K562 (cell line): ENCODE results near the gene PRRC2A. TPM values are rescaled to one million over a fixed set of nuclear protein-coding genes. Genes with fewer than 3 reads are reported as not detected.

Source experiments
- ATAC-seq: fragments of 200-7000 bp; cut with Tn5 transposase; 3 replicates; pipeline ENCODE4 v1.9.1; 2020; ENCODE audit warnings: moderate library complexity
- BruUV-seq: library from RNA; stranded (reverse); fragments of 400-500 nt; replicated peaks from 2 replicates; lab custom pipeline; 2021; lab: Mats Ljungman, UMichigan
- CTCF ChIA-PET: fragments of 300-600 bp; formaldehyde crosslinking; extraction: SDS; loops from one replicate; lab custom pipeline; 2021; ENCODE audit warnings: low intra/inter-chr PET ratio; lab: Yijun Ruan, JAX
- POLR2A ChIA-PET: fragments of 300-600, 350-650 bp; sonication (Branson Sonifier 250); formaldehyde crosslinking; extraction: SDS; loops from one replicate; lab custom pipeline; 2021; ENCODE audit warnings: antibody characterized with exemption, inconsistent platforms; lab: Yijun Ruan, JAX
- DNase-seq, 4 experiments: peaks; one replicate each; pipeline versions ENCODE4 v3.0.0 to v3.0.0-alpha.2; 2011 to 2018; ENCODE audit warnings: low spot score in 3 of 4, mixed read lengths in 3 of 4; ENCODE audit errors: extremely low read depth in 1 of 4
- FAIRE-seq: peaks from 2 replicates; lab custom pipeline; 2011; peaks lifted over from hg19 to GRCh38; lab: Jason Lieb, UNC
- H2AFZ ChIP-seq: 2 replicates; pipeline ENCODE4 v1.6.0; 2011; ENCODE audit warnings: low read depth, low read length, control low read depth, inconsistent platforms
- H3K27ac ChIP-seq: fragments of 200-600 bp; 3 replicates; pipeline ENCODE4 v1.8.0; 2011; ENCODE audit warnings: low read depth, mild to moderate bottlenecking, control low read depth, inconsistent platforms, low read length, moderate library complexity, mixed read lengths; ENCODE audit errors: extremely low read depth
- H3K27me3 ChIP-seq, 2 experiments: fragments of 300-600 bp in 1 of 2; 2 replicates in 1 of 2; 3 replicates in 1 of 2; pipeline versions ENCODE4 v1.6.0 to v1.8.0; 2011; ENCODE audit warnings: inconsistent platforms in 2 of 2, low read length in 2 of 2, mild to moderate bottlenecking in 1 of 2, mixed read lengths in 1 of 2, moderate library complexity in 1 of 2; ENCODE audit not compliant: control insufficient read depth in 2 of 2, insufficient read depth in 2 of 2
- H3K36me3 ChIP-seq: fragments of 300-600 bp; 3 replicates; pipeline ENCODE4 v1.8.0; 2011; ENCODE audit warnings: mild to moderate bottlenecking, low read length, inconsistent platforms; ENCODE audit not compliant: control insufficient read depth, insufficient read depth
- H3K4me1 ChIP-seq, 2 experiments: fragments of 200-600 bp in 1 of 2; replicated peaks in 1 of 2; 2 replicates in 1 of 2; 3 replicates in 1 of 2; pipeline versions ENCODE4 v1.5.1 to v1.8.0; 2011; ENCODE audit warnings: inconsistent platforms in 2 of 2, low read length in 2 of 2, mild to moderate bottlenecking in 1 of 2, mixed read lengths in 1 of 2, moderate library complexity in 1 of 2; ENCODE audit not compliant: control insufficient read depth in 2 of 2, insufficient read depth in 2 of 2
- H3K4me2 ChIP-seq: 2 replicates; pipeline ENCODE4 v1.6.1; 2011; ENCODE audit warnings: low read length, control low read depth, inconsistent platforms, mixed read lengths; ENCODE audit not compliant: insufficient read depth
- H3K4me3 ChIP-seq: fragments of 200-600 bp; sonication (generic), shearing (Covaris generic); 2 replicates; pipeline ENCODE4 v1.5.1; 2016; ENCODE audit warnings: control low read depth, inconsistent platforms
- H3K79me2 ChIP-seq: fragments of 200-600 bp; 3 replicates; pipeline ENCODE4 v1.8.0; 2011; ENCODE audit warnings: low read length, inconsistent platforms; ENCODE audit not compliant: control insufficient read depth, insufficient read depth
- H3K9ac ChIP-seq, 2 experiments: 2 replicates each; pipeline versions ENCODE4 v1.6.0 to v1.6.1; 2011; ENCODE audit warnings: low read depth in 2 of 2, low read length in 2 of 2, control low read depth in 1 of 2, inconsistent platforms in 1 of 2, mild to moderate bottlenecking in 1 of 2, mixed read lengths in 1 of 2; ENCODE audit not compliant: insufficient read depth in 1 of 2
- H3K9me1 ChIP-seq: one replicate; pipeline ENCODE4 v1.6.0; 2011; ENCODE audit warnings: inconsistent platforms, mild to moderate bottlenecking, low read length, moderate library complexity; ENCODE audit not compliant: control insufficient read depth, insufficient read depth
- H3K9me3 ChIP-seq: replicated peaks from 2 replicates; pipeline ENCODE4 v1.5.1; 2011; ENCODE audit warnings: low read depth, low read length, inconsistent platforms; ENCODE audit not compliant: control insufficient read depth, insufficient read depth
- H4K20me1 ChIP-seq: replicated peaks from 2 replicates; pipeline ENCODE4 v1.6.1; 2011; ENCODE audit warnings: low read length, inconsistent platforms, mixed read lengths; ENCODE audit not compliant: control insufficient read depth, insufficient read depth
- BRF1 ChIP-seq: IDR thresholded peaks from 3 replicates; pipeline ENCODE4 v1.6.1; 2011; ENCODE audit warnings: borderline replicate concordance, mild to moderate bottlenecking; ENCODE audit not compliant: insufficient read length; ENCODE audit errors: extremely low read depth
- CAMTA2 ChIP-seq: fragments of 250-450 bp; sonication (Bioruptor Pico); conservative IDR thresholded peaks from 2 replicates; pipeline ENCODE4 v1.5.1; 2022
- CBFA2T3 ChIP-seq: fragments of 450-650 bp; IDR thresholded peaks from 2 replicates; pipeline ENCODE4 v1.6.1; 2017
- MAX ChIP-seq: sonication (generic); formaldehyde crosslinking; IDR thresholded peaks from 2 replicates; pipeline ENCODE4 v1.9.0; 2022; ENCODE audit warnings: mild to moderate bottlenecking, missing genetic modification reagents
- MAZ ChIP-seq, 2 experiments: fragments of 450-650 bp in 1 of 2; sonication (generic) in 1 of 2; formaldehyde crosslinking; IDR thresholded peaks in 1 of 2; conservative IDR thresholded peaks in 1 of 2; 2 replicates each; pipeline versions ENCODE4 v1.4.0 to v1.5.0; 2020; ENCODE audit warnings: mild to moderate bottlenecking in 1 of 2, missing genetic modification reagents in 1 of 2
- PRDM10 ChIP-seq: fragments of 450-650 bp; IDR thresholded peaks from 2 replicates; pipeline ENCODE4 v1.6.1; 2018; ENCODE audit not compliant: partially characterized antibody
- RFX7 ChIP-seq: fragments of 250-450 bp; sonication (Bioruptor Pico); IDR thresholded peaks from 2 replicates; pipeline ENCODE4 v1.5.1; 2021; ENCODE audit warnings: mild to moderate bottlenecking
- U2AF2 ChIP-seq: fragments of 200-400 bp; formaldehyde crosslinking; optimal IDR thresholded peaks from 2 replicates; pipeline ENCODE3; 2017; ENCODE audit warnings: low read depth, mild to moderate bottlenecking, low read length
- XRCC5 ChIP-seq: fragments of 200-400 bp; formaldehyde crosslinking; IDR thresholded peaks from 2 replicates; pipeline ENCODE4 v1.6.1; 2017; ENCODE audit warnings: low read depth, mild to moderate bottlenecking, low read length
- ZNF263 ChIP-seq: sonication (generic); formaldehyde crosslinking; IDR thresholded peaks from 2 replicates; pipeline ENCODE4 v1.8.0; 2022; ENCODE audit warnings: mild to moderate bottlenecking, missing genetic modification reagents, borderline replicate concordance
- WGBS: fragments of 100-300 bp; shearing (Covaris generic); methylation state at CpG from one replicate; pipeline ENCODE4 v1.1.6; 2016; ENCODE audit warnings: low coverage, mixed read lengths; ENCODE audit not compliant: insufficient coverage; ENCODE audit errors: missing lambda C conversion rate; 5-methylcytosine and 5-hydroxymethylcytosine counted together
- in situ Hi-C: fragments of 300-500 bp; cut with MboI; formaldehyde crosslinking; loops from 4 replicates; pipeline ENCODE4 v1.15.0; 2018; ENCODE audit warnings: inconsistent platforms, mixed read lengths
- intact Hi-C: fragments of 100-400 bp; cut with micrococcal nuclease; formaldehyde crosslinking; loops from 2 replicates; pipeline ENCODE4 v1.14.2; 2022
- polyA plus RNA-seq, 8 experiments: library from polyadenylated mRNA; depleted of rRNA in 4 of 8; stranded (reverse) in 5 of 8; unstranded in 3 of 8; fragments of >200 nt; fragmentation: Nextera tagmentation in 2 of 8; fragmentation: Illumina TruSeq in 1 of 8; extraction: Ambion mirVana in 2 of 8; extraction: Trizol in 1 of 8; gene quantifications; 2 replicates each; pipeline versions ENCODE4 v1.2.1 to v1.2.3, GENCODE V29; 2011 to 2014; ENCODE audit warnings: inconsistent platforms in 1 of 8, missing spikeins in 1 of 8
- total RNA-seq, 7 experiments: library from RNA; depleted of rRNA in 6 of 7; stranded (reverse); fragments of >200 nt in 6 of 7; fragmentation: Illumina TruSeq in 2 of 7; extraction: Trizol in 2 of 7; gene quantifications; 2 replicates each; pipeline versions ENCODE4 v1.2.1 to v1.2.3, GENCODE V29; 2011 to 2021; ENCODE audit warnings: low replicate concordance in 1 of 7

Gene PRRC2A
- total and polyA plus RNA-seq, 9 of the 15 experiments (the other 6 are each of a cell fraction or from before 2014, with no cell fraction given), result 1.0 to 332 (median 63.0) TPM

- peak; percentile 60 for ATAC-seq
- H3K4me1 ChIP-seq, result peaks cover 28 to 46% of the 10 kb centered on the region in 2 experiments
- peak overlapping the region; percentile 77 for H2AFZ ChIP-seq
- intact Hi-C loops, result loop anchor here (10.0 kb wide), 1 partner anchor 394 kb away; no protein-coding TSS in a partner anchor
- H3K36me3 ChIP-seq, result no peaks in the 10 kb centered on the region
- H3K27ac ChIP-seq, result no peak overlapping the region
- no peaks in the 10 kb centered on the region for H3K79me2 ChIP-seq
- no peaks in the 10 kb centered on the region for H4K20me1 ChIP-seq
- BruUV-seq, result no TSS peak
- peak overlapping the region; percentile 23 to 85; a peak in 3 of 4 replicates for H3K9ac ChIP-seq
- ChIA-PET CTCF (interaction anchor here (0.6 to 0.9 kb wide), 2 partner anchors 10 to 34 kb away, joined by 3 read pairs; no protein-coding TSS in a partner anchor), POLR2A (interaction anchor here (0.6 to 2.8 kb wide), 8 partner anchors 13 to 616 kb away, joined by 3 to 10 read pairs (median 3); partner anchors contain the start of genes DDX39B, NFKBIL1 and TNF)
- TF ChIP-seq MAX (peak; percentile 44; the same call in 1 of the 2 replicates), CBFA2T3 (peak; percentile 56), ZNF263 (CRISPR knock-in tag) (peak; percentile 51; the same call in 1 of the 2 replicates), RFX7 (CRISPR knock-in tag) (no peak), BRF1 (no peak), CAMTA2 (no peak), PRDM10 (no peak), XRCC5 (0 out of 2 replicates have a peak, but pooled peaks have one; percentile 9), U2AF2 (no peak), MAZ (CRISPR knock-in tag; conservative IDR thresholded peaks at IDR 0.05 in 1 of 2, IDR thresholded peaks at IDR 0.05 in 1 of 2) (0 out of 4 replicates have a peak, but pooled peaks of 1 of the 2 experiments have one; percentile 32)
- H3K4me2 ChIP-seq, result no peak overlapping the region
- no peak overlapping the region for H3K4me3 ChIP-seq
- H3K9me3 ChIP-seq, result no peaks in the 10 kb centered on the region
- no peak for DNase-seq
- H3K27me3 ChIP-seq, result no peaks in the 10 kb centered on the region
- FAIRE-seq, result no peak
- in situ Hi-C loops, result no loop called here
- WGBS, result 30% methylated on average over 9 of the region's 9 CpGs
- H3K9me1 ChIP-seq, result peaks cover 3% of the 10 kb centered on the region
Measured at GRCh38 chr6:31588871-31589650, 31.5 kb upstream of the PRRC2A start.
